ENCODE measurements around the gene ITFG1. TPM values are rescaled to one million over a fixed set of nuclear protein-coding genes. Genes with fewer than 3 reads are reported as not detected.
A peak's percentile ranks its signal among the peaks of the same experiment; 100 is the strongest.

The ITFG1 gene
- total RNA-seq, 2 donors from 2014 or later = 17.8 to 24.6 TPM

DNA sequence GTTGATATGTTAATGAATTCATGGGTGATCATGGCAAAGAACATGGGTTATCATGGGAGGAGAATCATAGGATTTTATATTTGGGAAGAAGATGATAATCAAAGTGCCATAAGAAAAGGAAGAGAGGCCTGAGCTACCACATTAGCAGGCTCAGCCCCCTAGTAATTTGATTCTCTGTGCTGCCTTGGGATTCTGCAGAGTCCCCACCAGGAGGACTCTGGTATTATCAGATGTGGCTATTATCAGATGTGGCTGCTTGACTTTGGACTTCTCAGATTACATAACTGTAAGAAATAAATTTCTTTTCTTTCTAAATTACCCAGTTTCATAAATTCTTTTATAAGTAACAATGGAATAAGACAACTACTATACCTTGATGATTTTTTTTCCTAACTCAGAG is 137.6 kb downstream of the ITFG1 start:
- H3K27me3 ChIP-seq = no peaks in the 10 kb centered on the region
- no peak overlapping the region for H3K27ac ChIP-seq
- TF ChIP-seq, protein P1, sequence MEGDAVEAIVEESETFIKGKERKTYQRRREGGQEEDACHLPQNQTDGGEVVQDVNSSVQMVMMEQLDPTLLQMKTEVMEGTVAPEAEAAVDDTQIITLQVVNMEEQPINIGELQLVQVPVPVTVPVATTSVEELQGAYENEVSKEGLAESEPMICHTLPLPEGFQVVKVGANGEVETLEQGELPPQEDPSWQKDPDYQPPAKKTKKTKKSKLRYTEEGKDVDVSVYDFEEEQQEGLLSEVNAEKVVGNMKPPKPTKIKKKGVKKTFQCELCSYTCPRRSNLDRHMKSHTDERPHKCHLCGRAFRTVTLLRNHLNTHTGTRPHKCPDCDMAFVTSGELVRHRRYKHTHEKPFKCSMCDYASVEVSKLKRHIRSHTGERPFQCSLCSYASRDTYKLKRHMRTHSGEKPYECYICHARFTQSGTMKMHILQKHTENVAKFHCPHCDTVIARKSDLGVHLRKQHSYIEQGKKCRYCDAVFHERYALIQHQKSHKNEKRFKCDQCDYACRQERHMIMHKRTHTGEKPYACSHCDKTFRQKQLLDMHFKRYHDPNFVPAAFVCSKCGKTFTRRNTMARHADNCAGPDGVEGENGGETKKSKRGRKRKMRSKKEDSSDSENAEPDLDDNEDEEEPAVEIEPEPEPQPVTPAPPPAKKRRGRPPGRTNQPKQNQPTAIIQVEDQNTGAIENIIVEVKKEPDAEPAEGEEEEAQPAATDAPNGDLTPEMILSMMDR (IDR thresholded peaks at IDR 0.05) = no peak
- no peak for TF ChIP-seq POLR2A (IDR thresholded peaks at IDR 0.05)
- DNase-seq = no peak
- no peak overlapping the region for H3K4me3 ChIP-seq
- no peaks in the 10 kb centered on the region for H3K36me3 ChIP-seq (replicated peaks in 1 of 2; ENCODE audit: insufficient read depth in 1 of 2, low read depth in 2 of 2)
- intact Hi-C loops (cut with DNase I) = no loop called here
- ATAC-seq = no peak
- H3K4me1 ChIP-seq = no peaks in the 10 kb centered on the region
- H3K9me3 ChIP-seq = no peaks in the 10 kb centered on the region

DNA sequence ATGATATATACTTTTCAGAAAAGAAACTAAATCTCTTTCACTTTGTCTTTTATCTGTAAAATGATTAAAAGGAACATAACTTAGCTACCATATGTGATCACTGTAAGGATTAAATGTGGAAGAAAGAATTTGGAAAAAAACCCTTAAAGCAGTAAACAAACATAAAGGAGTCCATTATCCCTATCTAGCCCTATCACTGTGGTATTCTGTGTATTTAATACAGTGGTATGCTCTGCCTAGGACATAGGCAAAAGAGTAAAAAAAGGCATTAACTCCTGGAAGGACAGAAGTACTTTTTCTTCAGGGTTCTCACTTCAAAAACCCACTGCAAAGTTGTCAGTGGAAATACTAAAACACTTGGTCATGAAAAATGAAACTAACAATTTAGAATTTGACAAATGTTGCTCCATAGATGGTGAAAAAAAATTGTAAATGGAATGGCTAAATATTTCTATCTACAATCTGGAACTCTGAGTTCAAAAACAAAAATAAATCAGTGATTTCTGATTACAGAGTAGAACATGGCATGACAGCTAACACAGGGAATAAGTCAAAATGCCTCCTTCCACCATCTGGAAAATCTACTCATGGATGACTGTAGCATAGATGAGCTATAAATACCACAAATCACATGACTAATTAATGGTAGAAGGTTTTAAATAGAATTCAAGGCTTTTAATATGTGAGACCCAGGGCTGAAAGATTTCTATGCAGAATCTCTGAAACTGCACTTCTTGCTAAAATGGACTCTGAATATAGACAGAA is 140.1 kb downstream of the ITFG1 start:
- Histone ChIP-seq H3K27me3 (no peaks in the 10 kb centered on the region), H3K27ac (no peak overlapping the region), H3K9me3 (no peaks in the 10 kb centered on the region), H3K4me3 (no peak overlapping the region), H3K36me3 (replicated peaks in 1 of 2; ENCODE audit: insufficient read depth in 1 of 2, low read depth in 2 of 2) (no peaks in the 10 kb centered on the region), H3K4me1 (no peaks in the 10 kb centered on the region)
- TF ChIP-seq, protein P1 (IDR thresholded peaks at IDR 0.05) = no peak
- no peak for TF ChIP-seq POLR2A (IDR thresholded peaks at IDR 0.05)
- no peak for ATAC-seq
- intact Hi-C loops (cut with DNase I) = no loop called here
- no peak for DNase-seq

DNA sequence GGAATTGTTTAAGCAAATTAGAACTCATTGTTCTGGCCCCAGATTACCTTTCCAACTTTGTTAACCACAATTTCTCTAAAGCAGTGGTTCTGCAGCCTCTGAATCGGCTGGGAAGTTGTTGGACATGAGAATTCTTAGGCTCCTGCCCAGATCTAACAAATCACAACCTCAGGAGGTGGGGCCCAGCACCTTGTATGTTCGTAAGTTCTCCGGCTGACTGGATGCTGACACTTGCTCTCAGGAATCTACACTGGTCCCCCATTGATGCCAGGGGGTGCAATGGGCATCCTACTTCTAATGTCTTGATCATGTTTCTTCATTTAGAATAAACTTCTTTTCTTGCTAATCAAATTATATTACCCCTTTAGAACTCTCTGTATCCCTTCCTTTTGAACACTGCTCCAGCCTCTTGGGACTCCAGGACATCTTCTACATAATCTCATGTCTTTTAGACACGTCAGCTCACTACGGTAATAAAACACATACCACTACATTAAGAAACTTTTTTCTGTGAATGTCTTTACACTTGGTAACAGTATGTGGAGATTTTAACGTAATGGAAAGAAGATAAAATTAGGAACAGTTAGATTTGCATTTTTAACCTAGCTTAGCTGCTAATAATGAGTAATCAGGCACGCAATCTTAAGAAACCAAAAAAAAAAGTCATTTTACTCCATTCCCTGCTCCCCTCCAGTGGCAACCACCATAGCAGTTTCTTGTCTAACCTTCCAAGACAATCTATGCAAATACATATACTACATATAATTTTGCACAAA is 143.2 kb downstream of the ITFG1 start:
- H3K36me3 ChIP-seq (replicated peaks in 1 of 2; ENCODE audit: insufficient read depth in 1 of 2, low read depth in 2 of 2) = no peaks in the 10 kb centered on the region
- H3K4me3 ChIP-seq = no peak overlapping the region
- DNase-seq (no peak), ATAC-seq (no peak)
- no peak for TF ChIP-seq POLR2A (IDR thresholded peaks at IDR 0.05)
- no peaks in the 10 kb centered on the region for H3K9me3 ChIP-seq
- H3K27ac ChIP-seq = no peak overlapping the region
- intact Hi-C loops (cut with DNase I) = no loop called here
- WGBS, 2 donors = 95 to 96% methylated on average over 7 of the region's 7 CpGs
- H3K27me3 ChIP-seq = no peaks in the 10 kb centered on the region
- H3K4me1 ChIP-seq = no peaks in the 10 kb centered on the region

DNA sequence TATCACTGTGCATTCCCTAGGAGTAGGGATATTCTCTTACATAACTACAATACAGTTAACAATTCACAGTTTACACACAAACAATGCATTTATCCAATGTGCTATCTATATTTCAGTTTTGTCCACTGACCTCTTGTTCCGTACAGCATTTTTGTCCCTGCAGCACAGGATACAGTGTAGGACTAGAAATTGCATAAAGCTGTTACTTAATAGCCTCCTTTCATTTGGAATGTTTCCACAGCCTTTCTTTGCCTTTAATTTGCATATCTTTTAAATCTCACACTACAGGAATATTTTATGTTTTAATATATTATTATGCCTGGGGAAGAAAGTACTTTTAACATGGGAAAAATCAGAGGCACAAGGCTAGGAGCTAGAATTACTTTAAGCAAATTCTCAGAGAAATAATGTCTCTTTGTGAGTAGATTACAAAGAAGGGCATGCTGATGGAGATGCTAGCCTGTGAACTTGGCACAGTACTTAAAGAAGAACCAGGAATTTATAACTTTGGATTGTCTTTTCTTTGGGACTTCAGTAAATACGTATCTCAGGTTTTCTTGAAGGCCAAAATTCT is 144.3 kb downstream of the ITFG1 start:
- no peak for ATAC-seq
- no peaks in the 10 kb centered on the region for H3K9me3 ChIP-seq
- no peak for DNase-seq
- no peak overlapping the region for H3K27ac ChIP-seq
- no peaks in the 10 kb centered on the region for H3K36me3 ChIP-seq (replicated peaks in 1 of 2; ENCODE audit: insufficient read depth in 1 of 2, low read depth in 2 of 2)
- 90 to 97% methylated on average over 2 of the region's 2 CpGs for WGBS, 2 donors
- H3K4me1 ChIP-seq = no peaks in the 10 kb centered on the region
- TF ChIP-seq, protein P1 (IDR thresholded peaks at IDR 0.05) = no peak
- no peak for TF ChIP-seq POLR2A (IDR thresholded peaks at IDR 0.05)
- H3K4me3 ChIP-seq = no peak overlapping the region
- no peaks in the 10 kb centered on the region for H3K27me3 ChIP-seq
- intact Hi-C loops (cut with DNase I) = no loop called here

DNA sequence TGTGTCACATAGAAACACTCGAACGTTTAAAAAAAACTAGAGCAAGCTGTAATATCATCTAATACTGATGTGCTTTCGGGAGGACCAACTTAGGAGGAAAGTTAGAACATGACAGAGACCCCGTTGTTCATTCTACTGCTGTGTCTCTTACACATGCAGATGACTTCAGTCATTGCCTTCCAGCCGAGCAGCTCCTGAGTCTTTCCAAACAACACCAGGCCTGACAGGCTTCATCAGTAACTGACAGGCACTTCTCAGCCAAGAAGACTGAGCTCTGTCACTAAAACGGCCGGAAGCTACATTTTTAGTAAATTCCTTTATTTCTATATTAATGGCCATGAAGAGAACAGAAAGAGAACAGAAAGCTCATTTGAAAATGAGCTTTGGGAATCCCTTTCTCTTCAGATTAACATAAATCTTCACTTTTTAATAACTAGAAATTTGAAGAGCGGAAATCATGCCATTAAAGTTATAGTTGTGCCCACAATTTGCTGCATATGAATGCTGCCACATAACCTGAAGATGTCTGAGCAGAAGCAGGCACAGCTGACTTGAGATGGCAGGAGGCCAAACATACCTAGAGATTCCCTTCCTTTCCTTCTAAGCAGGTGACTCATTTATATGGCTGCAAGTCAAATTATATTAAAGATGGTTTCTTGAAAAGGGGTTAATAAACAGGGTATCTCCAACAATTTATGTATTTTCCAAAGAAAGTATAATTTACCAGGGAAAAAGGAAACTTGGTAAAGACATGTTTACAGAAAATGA is 148.9 kb downstream of the ITFG1 start:
- no peak for ATAC-seq
- WGBS, 2 donors = 83 to 87% methylated on average over 8 of the region's 8 CpGs
- H3K27ac ChIP-seq = no peak overlapping the region
- no peak overlapping the region for H3K4me3 ChIP-seq
- no peaks in the 10 kb centered on the region for H3K27me3 ChIP-seq
- intact Hi-C loops (cut with DNase I) = no loop called here
- no peaks in the 10 kb centered on the region for H3K4me1 ChIP-seq
- H3K36me3 ChIP-seq (replicated peaks in 1 of 2; ENCODE audit: insufficient read depth in 1 of 2, low read depth in 2 of 2) = no peaks in the 10 kb centered on the region
- DNase-seq = peak in 1 of 4 donors; percentile 14
- no peaks in the 10 kb centered on the region for H3K9me3 ChIP-seq
- TF ChIP-seq, protein P1 (IDR thresholded peaks at IDR 0.05) = no peak
- no peak for TF ChIP-seq POLR2A (IDR thresholded peaks at IDR 0.05)

Data from body of pancreas (tissue), 4 donors.